Stimulated activated CD8-positive, alpha-beta memory T cell treated with anti-CD3 and anti-CD28 coated beads, Interleukin-15, amount 100 ng/mL, for 48 hours (primary cell): ENCODE measurements around the gene CNTRL.
A peak's percentile ranks its signal among the peaks of the same experiment; 100 is the strongest.
"Not testable (repeated sequence)": the region's sequence is repeated elsewhere in the genome, so short reads cannot be mapped to it uniquely, and the experiment has no call there.

Experiments used
- DNase-seq, 2 donors: peaks; one replicate each; pipeline ENCODE4 v3.0.0-alpha.2; 2020; ENCODE audit warnings: low read depth in 2 of 2

CNTRL gene, protein sequence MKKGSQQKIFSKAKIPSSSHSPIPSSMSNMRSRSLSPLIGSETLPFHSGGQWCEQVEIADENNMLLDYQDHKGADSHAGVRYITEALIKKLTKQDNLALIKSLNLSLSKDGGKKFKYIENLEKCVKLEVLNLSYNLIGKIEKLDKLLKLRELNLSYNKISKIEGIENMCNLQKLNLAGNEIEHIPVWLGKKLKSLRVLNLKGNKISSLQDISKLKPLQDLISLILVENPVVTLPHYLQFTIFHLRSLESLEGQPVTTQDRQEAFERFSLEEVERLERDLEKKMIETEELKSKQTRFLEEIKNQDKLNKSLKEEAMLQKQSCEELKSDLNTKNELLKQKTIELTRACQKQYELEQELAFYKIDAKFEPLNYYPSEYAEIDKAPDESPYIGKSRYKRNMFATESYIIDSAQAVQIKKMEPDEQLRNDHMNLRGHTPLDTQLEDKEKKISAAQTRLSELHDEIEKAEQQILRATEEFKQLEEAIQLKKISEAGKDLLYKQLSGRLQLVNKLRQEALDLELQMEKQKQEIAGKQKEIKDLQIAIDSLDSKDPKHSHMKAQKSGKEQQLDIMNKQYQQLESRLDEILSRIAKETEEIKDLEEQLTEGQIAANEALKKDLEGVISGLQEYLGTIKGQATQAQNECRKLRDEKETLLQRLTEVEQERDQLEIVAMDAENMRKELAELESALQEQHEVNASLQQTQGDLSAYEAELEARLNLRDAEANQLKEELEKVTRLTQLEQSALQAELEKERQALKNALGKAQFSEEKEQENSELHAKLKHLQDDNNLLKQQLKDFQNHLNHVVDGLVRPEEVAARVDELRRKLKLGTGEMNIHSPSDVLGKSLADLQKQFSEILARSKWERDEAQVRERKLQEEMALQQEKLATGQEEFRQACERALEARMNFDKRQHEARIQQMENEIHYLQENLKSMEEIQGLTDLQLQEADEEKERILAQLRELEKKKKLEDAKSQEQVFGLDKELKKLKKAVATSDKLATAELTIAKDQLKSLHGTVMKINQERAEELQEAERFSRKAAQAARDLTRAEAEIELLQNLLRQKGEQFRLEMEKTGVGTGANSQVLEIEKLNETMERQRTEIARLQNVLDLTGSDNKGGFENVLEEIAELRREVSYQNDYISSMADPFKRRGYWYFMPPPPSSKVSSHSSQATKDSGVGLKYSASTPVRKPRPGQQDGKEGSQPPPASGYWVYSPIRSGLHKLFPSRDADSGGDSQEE (N-terminal part only)

DNA sequence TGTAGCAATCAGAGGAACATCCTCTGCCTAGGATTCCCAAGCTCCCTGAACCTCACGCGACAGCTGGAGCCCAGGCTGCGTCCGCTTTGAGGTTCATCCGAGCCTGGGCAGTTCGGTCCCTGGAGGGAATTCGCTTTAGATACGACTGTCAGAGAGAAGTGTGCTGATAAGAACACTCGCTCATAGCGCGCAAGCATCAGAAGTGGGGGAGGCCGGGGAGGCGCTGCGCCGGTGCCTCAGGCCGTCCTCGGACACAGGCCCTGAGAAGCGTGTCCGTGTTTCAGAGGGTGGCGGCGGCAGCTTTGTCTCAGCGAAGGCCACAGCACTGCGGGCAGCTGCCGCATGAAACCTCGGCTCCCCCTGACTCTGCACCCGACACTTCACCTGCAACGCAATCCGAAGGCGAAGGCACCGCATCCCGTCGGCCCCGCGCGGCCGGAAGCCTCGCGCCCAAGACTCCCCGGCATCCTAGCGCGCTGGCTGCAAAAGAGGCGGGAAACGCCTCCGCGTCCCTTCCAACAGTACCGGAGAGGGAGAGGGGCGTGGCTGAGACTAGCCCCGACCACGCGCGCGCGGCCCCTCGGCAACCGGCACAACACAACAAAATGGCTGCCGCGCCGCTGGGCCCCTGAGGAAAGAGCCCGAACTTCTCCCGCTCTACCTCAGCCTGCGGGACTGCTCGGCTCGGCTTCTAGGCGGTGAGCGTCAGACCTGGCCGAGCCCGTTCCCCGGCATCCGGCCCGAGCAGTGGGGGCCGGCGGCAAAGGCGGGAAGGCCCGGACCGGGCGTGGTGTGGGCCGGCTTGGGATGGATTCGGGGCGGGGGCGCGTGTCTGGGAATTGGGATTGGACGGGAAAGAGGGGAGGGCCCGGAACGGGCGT, at the start of gene CNTRL:
CNTRL (plus strand) TSS at position 586 of the 881 bp plus-strand sequence. CDS start 13,372 bp downstream, outside the sequence.
- DNase-seq: peak; percentile 92 to 95

DNA sequence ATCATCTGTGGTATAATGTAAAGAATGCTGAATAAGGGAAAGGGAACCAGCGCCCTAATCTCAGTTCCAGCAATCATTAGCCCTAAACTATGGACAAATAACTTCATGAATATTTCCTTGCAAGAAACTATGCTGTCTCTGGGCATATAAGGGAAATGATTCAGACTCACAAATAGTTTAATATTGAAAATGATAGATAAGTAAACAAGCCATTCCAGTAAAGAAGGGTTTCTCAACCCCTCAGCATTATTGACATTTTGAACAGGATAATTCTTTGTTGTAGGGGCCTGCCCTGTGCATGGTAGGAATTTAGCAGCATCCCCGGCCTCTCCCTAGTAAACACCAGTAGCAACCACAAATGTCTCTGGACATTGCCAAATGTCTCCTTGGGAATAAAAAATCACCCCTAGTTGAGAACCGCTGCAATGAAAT, 48.5 kb upstream of the CNTRL start:
- DNase-seq: no peak

DNA sequence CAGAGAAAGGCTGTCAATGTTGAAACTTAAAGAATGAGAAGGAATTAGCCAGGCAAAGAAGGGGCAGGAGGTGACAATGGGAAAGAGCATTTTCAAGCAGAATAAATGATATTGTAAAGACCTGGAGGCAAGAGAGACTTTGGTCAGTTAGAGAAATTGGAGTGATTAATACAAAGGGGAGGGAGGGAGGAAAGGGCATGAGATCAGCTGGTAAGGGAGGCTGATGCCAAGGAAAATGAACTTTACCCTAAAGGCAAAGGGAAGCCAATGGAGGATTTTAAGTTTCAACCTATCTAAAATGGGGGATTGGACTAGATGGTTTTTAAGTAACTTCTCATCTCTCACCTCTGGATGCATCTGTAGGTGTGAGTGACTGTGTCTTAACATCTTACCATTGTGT, 48.0 kb upstream of the CNTRL start:
- DNase-seq: no peak

DNA sequence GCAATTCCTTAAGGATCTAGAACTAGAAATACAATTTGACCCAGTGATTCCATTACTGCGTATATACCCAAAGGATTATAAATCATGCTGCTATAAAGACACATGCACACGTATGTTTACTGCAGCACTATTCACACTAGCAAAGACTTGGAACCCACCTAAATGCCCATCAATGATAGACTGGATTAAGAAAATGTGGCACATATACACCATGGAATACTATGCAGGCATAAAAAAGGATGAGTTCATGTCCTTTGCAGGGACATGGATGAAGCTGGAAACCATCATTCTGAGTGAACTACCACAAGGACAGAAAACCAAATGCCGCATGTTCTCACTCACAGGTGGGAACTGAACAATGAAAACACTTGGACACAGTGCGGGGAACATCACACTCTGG, 46.5 kb upstream of the CNTRL start:
- DNase-seq: not testable (repeated sequence)

DNA sequence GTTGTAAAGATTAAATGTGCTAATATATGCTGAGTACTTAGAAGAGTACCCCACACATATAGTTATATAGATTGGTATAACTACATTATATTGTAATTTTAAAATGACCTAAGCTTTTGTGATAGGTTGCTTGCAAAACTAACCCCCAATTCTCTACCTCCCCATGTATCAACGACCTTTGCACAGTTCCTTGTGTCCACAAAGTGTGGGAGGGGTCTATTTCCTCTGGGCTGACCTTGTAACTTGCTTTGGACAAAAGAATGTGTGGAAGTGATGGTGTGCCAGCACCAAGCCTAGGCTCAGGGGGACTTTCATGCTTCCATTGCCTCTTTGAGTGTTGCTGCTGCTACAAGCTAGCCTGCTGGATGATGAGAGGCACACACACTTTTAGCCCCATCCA, 45.3 kb upstream of the CNTRL start:
- no peak for DNase-seq

DNA sequence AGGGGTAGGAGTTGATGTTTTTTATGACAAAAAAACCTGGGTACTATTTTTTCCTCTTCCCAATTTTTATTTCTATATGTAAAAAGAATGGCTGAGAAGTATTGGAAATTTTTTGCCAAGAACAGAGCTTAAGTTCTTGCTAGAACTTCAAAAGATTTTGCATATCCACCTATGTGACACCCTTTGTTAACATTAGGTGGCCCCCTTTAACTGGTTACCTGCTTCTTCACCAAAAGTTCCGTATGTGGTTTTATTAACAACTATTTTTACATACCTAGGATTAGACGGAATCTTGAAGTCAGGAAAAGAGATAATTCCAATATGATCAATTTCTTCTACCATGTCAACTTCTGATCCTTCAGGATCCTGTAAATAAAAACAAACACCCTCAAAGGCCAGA, 40.2 kb upstream of the CNTRL start:
- no peak for DNase-seq

DNA sequence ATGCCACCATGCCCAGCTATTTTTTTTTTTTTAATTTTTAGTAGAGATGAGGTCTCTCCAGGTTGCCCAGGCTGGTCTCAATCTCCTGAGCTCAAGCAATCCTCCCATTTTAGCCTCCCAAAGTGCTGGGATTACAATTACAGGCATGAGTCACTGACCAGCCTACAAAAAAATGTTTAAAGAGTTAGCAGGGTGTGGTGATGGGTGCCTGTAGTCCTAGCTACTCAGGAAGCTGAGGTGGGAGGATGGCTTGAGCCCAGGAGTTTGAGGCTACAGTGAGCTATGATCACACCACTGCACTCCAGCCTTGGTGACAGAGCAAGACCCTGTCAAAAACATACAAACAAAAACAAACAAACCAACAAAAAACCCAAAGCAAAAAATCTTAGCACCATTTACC, 39.0 kb upstream of the CNTRL start:
- DNase-seq: not testable (repeated sequence)

DNA sequence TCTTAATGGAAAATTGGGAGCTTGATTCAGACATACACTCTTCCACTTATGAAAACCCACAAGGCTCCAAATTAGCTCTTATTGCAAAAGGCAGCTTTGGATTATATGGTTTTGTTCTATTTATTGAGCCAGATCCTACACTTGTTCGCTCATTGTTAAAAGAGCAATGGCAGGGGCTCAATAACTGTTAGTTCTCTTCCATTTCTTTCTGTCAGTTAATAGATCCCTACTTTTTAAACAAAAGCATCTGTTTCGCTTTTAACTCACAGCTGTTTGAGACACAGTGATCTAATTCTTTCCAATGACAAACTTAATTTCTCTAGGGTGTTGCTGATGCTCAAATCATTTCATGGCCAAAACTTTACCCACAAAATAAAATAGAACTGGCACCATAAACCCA, 36.4 kb upstream of the CNTRL start:
- no peak for DNase-seq

DNA sequence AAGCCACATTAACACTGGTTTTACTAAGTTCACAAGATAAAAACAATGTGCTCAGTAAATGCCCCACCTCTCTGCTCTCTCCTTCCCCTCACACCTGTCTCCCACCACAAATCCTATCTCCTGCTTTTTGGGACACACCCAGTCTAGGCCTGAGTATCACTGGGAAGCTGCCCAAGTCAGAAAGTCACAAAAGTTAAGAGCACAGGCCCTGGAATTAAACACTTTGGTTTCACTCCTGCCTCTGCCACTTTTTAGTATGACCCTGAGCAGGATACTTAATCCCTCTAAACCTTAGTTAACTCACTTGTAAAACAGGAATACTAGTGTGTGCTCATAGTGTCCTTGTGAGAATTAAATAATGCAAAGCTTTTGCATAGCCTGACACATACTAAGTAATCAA, 36.0 kb upstream of the CNTRL start:
- no peak for DNase-seq

DNA sequence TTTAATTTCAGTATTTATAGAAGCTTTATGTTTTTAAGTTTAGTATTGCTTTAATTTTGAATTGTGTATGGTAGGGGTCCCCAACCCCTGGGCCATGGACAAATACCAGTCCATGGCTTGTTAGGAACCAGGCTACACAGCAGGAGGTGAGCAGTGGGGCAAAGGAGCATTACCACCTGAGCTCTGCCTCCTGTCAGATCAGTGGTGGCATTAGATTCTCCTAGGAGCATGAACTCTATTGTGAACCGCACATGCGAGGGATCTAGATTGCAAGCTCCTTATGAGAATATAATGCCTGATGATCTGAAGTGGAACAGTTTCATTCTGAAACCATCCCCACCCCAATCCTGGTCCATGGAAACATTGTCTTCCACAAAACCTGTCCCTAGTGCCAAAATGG, 26.6 kb upstream of the CNTRL start:
- DNase-seq: no peak

DNA sequence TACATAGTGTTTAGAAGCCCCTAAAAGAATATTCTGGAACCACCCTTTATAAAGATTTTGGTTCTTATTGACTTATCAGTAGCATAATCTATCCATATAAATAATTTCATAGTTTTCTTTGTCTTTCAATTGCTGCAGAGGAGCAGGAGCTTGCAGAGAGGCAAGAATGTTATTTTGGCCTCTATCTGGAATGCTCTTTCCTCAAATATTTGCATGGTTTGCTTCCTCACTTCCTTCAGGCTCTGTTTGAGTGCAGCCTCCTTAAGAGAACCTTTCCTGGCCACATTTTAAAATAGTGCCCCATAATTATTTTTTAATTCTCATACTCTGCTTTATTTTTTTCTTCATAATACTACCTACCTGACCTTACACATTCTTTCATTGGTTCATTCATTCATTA, 26.1 kb upstream of the CNTRL start:
- DNase-seq: no peak

DNA sequence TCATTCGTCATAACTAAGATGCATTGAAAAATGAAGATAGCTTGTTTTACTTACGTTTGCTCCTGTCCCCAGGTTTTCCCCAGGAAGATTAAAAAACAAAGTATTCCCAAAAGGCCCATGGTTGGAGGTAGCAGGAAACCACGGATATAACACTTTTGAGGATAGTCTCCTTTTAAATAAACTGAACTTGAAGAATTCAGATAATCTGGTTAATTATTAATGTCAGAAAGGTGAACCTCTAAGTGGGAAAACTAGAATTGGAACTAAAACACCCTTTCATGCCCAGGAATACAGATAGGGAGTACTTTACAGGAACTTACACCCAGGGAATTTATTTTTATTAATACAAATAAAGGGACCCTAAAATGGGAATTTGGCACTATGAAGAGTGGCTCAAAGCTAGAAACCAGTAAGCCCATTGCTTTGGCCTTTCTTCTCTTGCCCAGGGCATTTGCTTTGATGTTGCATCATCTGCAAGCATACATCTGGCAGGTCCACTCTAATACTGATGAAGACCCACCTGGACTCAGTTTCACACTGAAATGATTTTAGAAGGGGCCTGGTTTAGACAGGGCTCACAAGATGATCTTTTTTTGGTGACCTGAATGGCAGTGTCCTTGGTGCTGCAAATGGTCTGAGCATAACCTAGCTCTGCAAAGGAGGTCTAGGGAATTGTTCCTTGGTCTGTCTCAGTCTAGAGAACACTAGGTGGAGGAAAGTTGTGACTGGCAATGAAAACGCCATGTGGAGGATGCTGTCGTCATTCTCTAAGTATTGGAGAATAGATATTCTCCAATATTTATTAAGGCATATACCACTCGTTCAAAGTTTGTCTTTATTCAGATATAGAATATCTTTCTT, 24.4 kb upstream of the CNTRL start, which contains the start of gene C5:
C5 (minus strand) TSS at position 148 of the 861 bp plus-strand sequence; CDS start at position 119, 29 bp downstream.
- DNase-seq: no peak

DNA sequence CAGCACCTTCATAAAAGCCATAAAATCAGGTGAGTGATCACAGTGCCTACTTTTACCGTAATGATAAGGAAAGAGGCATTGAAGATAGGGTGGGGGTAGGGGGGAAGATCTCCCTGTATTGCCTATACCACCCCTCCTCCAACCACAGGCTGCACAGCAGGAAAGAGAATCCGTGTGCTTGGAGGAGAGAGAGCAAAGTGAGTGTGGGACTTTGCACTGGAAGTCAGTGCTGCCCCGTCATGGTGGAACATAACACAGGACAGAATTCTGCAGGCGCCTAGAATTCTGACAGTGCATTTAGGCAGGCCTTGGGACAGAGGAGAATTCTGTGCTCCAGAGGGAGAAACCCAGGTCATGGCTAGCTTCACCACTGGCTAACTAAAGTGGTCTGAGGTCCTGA, 21.2 kb upstream of the CNTRL start:
- DNase-seq: no peak

DNA sequence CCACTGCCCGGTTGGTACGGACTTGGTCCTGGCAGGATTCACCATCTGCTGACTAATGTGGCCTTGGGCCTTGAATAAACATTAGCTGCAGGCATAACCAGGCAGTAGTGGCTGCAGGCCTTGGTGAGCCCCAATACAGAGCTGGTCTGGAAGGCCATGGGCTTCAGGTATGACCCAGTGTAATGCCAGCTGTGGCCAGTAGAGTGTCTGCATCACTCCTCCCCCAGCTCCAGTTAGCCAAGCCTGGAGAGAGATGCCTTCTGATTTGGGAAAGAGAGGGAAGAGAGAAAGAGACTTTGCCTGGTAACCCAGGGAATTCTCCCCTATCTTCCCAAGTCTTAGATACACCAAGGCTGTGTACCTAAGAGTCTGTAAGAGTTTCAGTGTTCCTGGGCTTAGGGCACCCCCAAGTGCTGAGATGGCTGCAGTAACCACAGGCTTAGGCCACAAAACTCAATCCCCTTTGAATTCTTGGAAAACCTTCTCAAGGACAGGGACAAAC, 19.1 kb upstream of the CNTRL start:
- no peak for DNase-seq

DNA sequence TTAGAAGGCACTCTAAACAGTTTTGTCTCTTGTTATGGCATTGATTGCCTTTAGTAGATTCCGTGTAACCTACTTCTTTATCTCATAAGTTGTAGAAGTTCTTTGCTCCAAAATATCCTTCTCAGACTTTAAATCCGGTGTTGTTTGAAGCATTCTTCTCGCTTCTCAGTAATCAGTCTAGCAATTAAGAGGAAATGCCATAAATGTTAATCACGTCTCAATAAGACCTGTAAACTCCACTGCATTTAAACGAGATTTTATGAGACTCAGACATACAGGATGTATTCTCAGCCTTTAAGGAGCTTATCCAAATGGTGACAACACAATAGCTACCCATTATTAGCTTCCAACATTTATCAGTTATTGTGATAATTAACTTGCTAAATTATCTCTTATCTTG, 16.9 kb upstream of the CNTRL start:
- DNase-seq: no peak

DNA sequence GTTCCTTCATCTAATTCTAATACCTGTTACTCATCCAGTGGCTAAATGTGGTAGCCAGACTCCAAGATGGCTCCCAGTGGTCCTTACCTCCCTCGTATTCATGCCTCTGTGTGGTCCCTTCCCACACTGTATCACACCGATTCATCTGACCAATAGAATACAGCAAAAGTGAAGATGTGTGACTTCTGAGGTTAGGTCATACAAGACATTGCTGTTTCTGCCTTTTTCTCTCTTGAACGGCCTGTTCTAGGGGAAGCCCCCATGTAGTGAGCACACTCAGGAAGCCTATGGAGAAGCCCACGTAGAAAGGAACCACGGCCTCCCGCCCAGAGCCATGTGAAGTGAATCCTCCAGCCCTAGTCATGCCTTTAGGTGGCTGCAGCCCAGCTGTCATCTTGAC, 15.2 kb upstream of the CNTRL start:
- DNase-seq: no peak

DNA sequence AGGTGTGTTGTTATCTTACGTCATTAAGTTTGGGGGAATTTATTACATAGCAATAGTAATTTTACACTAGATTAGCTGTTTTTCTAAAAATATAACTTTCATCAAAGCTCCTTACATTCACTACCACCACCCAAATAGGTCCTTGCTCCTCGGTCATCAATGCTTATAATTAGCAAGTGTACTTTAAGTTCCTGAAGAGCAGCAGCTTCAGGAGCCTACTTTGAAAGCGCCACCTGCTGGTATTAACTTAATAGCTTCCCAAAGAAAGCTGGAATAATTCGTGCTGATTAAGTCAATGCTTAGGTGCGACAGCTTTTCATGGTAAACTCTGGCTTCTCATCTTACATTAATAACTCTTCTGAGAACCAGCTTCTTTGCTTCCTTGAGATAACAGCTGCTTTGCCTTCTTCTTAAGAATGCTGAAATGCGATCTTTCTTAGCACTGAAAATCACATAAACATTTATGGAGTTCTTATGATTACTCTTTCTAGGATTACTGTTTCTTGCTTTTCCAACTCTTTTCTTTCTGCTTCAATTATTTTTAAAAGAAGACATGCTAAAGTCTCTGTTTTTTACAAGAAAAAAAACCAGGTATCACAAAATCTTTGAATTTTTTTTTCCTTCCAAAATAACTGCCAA, 14.6 kb upstream of the CNTRL start:
- no peak for DNase-seq

DNA sequence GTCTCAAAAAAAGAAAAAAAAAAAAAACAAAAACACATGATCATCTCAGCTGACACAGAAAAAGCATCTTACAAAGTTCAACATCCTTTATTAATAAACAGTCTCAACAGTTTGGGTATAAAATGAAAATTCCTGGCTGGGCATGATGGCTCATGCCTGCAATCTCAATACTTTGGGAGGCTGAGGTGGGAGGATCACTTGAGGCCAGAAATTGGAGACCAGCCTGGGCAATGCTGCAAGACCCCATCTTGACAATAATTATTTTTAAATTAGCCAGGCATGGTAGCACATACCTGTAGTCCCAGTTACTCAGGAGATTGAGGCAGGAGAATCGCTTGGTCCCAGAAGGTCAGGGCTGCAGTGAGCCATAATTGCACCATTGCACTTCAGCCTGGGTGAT, 7.9 kb upstream of the CNTRL start:
- no peak for DNase-seq

DNA sequence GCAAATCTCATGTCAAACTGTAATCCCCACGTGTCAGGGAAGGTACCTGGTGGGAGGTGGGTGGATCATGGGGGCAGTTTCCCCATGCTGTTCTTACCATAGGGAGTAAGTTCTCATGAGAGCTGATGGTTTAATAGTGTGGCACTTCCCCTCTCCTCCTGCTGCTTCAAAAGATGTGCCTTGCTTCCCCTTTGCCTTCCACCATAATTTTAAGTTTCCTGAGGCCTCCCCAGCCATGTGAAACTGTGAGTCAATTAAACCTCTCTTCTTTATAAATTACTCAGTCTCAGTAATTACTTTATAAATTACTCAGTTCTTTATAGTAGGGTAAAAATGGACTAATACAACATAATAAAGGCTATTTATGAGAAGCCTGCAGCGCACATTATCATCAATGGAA, 7.1 kb upstream of the CNTRL start:
- DNase-seq: no peak
